ENCODE measurements around the gene FUT7. TPM values are rescaled to one million over a fixed set of nuclear protein-coding genes. Genes with fewer than 3 reads are reported as not detected.

Gene FUT7
- total RNA-seq, 1 experiment from 2014 or later = not detected

- Histone ChIP-seq H3K36me3 (ENCODE audit: control insufficient read depth in 1 of 2, insufficient read depth in 2 of 2, low read length in 2 of 2) (peaks cover 19 to 27% of the 10 kb centered on the region in 2 experiments; a peak in 3 of 4 replicates), H3K4me1 (ENCODE audit: control insufficient read depth in 1 of 2, insufficient read depth in 2 of 2, low read length in 2 of 2) (peaks cover 5 to 9% of the 10 kb centered on the region in 2 experiments; a peak in 3 of 4 replicates), H3K4me3 (replicated peaks in 1 of 2; ENCODE audit: low read depth in 1 of 2, low read length in 2 of 2) (no peak overlapping the region), H3K79me2 (ENCODE audit: insufficient read depth, low read length) (no peaks in the 10 kb centered on the region), H3K9me3 (ENCODE audit: control insufficient read depth in 1 of 2, insufficient read depth in 1 of 2, low read depth in 1 of 2, low read length in 2 of 2) (no peaks in the 10 kb centered on the region), H3K9me2 (ENCODE audit: insufficient read depth) (no peaks in the 10 kb centered on the region), H3K4me2 (ENCODE audit: low read length) (no peak overlapping the region), H2AFZ (ENCODE audit: low read depth, low read length, poor library complexity, severe bottlenecking) (no peak overlapping the region), H3K27ac (ENCODE audit: low read depth, low read length) (no peak overlapping the region), H3K9ac (ENCODE audit: low read length) (no peak overlapping the region), H4K20me1 (ENCODE audit: insufficient read depth) (no peaks in the 10 kb centered on the region), H3K27me3 (ENCODE audit: insufficient read depth, low read length) (no peaks in the 10 kb centered on the region)
- RAD21 ChIA-PET (ENCODE audit: low non-redundant PET in 1 of 2, low total read pairs in 2 of 2, uncharacterized antibody in 2 of 2, unreplicated experiment in 2 of 2) = no interaction called here
- DNase-seq (ENCODE audit: low read depth, low spot score) (no peak), ATAC-seq (no peak)
- POLR2A ChIA-PET = no interaction called here
- BruUV-seq (replicated peaks) = no TSS peak
- TF ChIP-seq POLR2A (IDR thresholded peaks at IDR 0.05; ENCODE audit: borderline replicate concordance, extremely low read depth, insufficient read depth, insufficient read length) = no peak
- TF ChIP-seq EGR1 (IDR thresholded peaks at IDR 0.05; ENCODE audit: low read depth) = no peak
- TF ChIP-seq POLR2AphosphoS5 (IDR thresholded peaks at IDR 0.05; ENCODE audit: low read depth, low read length) = no peak
- no peak for TF ChIP-seq JUND (IDR thresholded peaks at IDR 0.05)
- no peak for TF ChIP-seq MAX (IDR thresholded peaks at IDR 0.05)
- TF ChIP-seq ELF1 (IDR thresholded peaks at IDR 0.05; ENCODE audit: borderline replicate concordance, low read depth) = no peak
- no peak for TF ChIP-seq SRF (IDR thresholded peaks at IDR 0.05; ENCODE audit: low read depth)
- no peak for TF ChIP-seq CTCF (IDR thresholded peaks at IDR 0.05 in 2 of 3, conservative IDR thresholded peaks at IDR 0.05 in 1 of 3; ENCODE audit: borderline replicate concordance in 1 of 3, insufficient read depth in 1 of 3, low read depth in 2 of 3, low read length in 2 of 3)
- TF ChIP-seq, protein P1, sequence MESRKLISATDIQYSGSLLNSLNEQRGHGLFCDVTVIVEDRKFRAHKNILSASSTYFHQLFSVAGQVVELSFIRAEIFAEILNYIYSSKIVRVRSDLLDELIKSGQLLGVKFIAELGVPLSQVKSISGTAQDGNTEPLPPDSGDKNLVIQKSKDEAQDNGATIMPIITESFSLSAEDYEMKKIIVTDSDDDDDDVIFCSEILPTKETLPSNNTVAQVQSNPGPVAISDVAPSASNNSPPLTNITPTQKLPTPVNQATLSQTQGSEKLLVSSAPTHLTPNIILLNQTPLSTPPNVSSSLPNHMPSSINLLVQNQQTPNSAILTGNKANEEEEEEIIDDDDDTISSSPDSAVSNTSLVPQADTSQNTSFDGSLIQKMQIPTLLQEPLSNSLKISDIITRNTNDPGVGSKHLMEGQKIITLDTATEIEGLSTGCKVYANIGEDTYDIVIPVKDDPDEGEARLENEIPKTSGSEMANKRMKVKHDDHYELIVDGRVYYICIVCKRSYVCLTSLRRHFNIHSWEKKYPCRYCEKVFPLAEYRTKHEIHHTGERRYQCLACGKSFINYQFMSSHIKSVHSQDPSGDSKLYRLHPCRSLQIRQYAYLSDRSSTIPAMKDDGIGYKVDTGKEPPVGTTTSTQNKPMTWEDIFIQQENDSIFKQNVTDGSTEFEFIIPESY (IDR thresholded peaks at IDR 0.05; ENCODE audit: extremely low read depth, insufficient replicate concordance, low read length) = no peak
- TF ChIP-seq REST (IDR thresholded peaks at IDR 0.05; ENCODE audit: low read depth) = no peak
- no peak for TF ChIP-seq ZFX (IDR thresholded peaks at IDR 0.05)
- intact Hi-C loops (cut with micrococcal nuclease) = no loop called here
- CTCF ChIA-PET = interaction anchor here (1.2 kb wide), 1 partner anchor 11 kb away, joined by 4 read pairs; no protein-coding TSS in a partner anchor
Measured at GRCh38 chr9:137017791-137018497, 13.9 kb downstream of the FUT7 start.
